Stimulated activated naive B cell treated with anti-CD40 and anti-IgM and Interleukin-4, amounts not matched to agents 10 μg/mL and 1 μg/mL and 100 μg/mL, for 72 hours (primary cell): ENCODE data around the gene VWA3B.

ENCODE experiments used
- ATAC-seq, 2 donors: fragments of 150-1000 bp; cut with Tn5 transposase; replicated peaks; 2 replicates each; pipeline ENCODE4 v1.10.0; 2021; ENCODE audit warnings: moderate library complexity in 1 of 2
- DNase-seq: peaks from one replicate; pipeline ENCODE4 v3.0.0; 2021
- H3K27ac Mint-ChIP-seq: one replicate; pipeline ENCODE4 v1.8.0; 2022; ENCODE audit warnings: mild to moderate bottlenecking, mixed read lengths
- H3K27me3 Mint-ChIP-seq, 2 donors: one replicate each; pipeline ENCODE4 v1.8.0; 2022; ENCODE audit warnings: mixed read lengths in 2 of 2
- H3K36me3 Mint-ChIP-seq, 2 donors: one replicate each; pipeline ENCODE4 v1.8.0; 2022; ENCODE audit warnings: mixed read lengths in 2 of 2, mild to moderate bottlenecking in 1 of 2
- H3K4me1 Mint-ChIP-seq, 2 donors: one replicate each; pipeline ENCODE4 v1.8.0; 2022; ENCODE audit warnings: mixed read lengths in 2 of 2, mild to moderate bottlenecking in 1 of 2
- H3K4me3 Mint-ChIP-seq, 2 donors: one replicate each; pipeline ENCODE4 v1.8.0; 2022; ENCODE audit warnings: mild to moderate bottlenecking in 2 of 2, mixed read lengths in 2 of 2, moderate library complexity in 1 of 2
- H3K9me3 Mint-ChIP-seq, 2 donors: one replicate each; pipeline ENCODE4 v1.8.0; 2022; ENCODE audit warnings: mixed read lengths in 2 of 2, mild to moderate bottlenecking in 1 of 2

Gene VWA3B

GRCh38 chr2:98357849-98358248 lies 270.9 kb downstream of the VWA3B start:
- Mint-ChIP-seq H3K27me3 (peaks cover 8 to 39% of the 10 kb centered on the region in 2 donors), H3K4me1 (no peaks in the 10 kb centered on the region), H3K36me3 (no peaks in the 10 kb centered on the region), H3K4me3 (no peak overlapping the region), H3K27ac (no peak overlapping the region), H3K9me3 (no peaks in the 10 kb centered on the region)
- DNase-seq (no peak), ATAC-seq (no peak)

GRCh38 chr2:98359986-98360385 lies 273.0 kb downstream of the VWA3B start:
- Mint-ChIP-seq H3K9me3 (no peaks in the 10 kb centered on the region), H3K4me1 (no peaks in the 10 kb centered on the region), H3K27me3 (peaks cover 8 to 35% of the 10 kb centered on the region in 2 donors), H3K36me3 (no peaks in the 10 kb centered on the region), H3K27ac (no peak overlapping the region), H3K4me3 (no peak overlapping the region)
- ATAC-seq (no peak), DNase-seq (no peak)
